BLaER1 treated with 17β-estradiol and CSF1 and Interleukin-3, amounts not matched to agents 10 nM and 100 nM (cell line): ENCODE results near the gene TNS4.
A peak's percentile ranks its signal among the peaks of the same experiment; 100 is the strongest.

Experiments used
- H3K27ac ChIP-seq, 11 experiments: shearing (Covaris generic); formaldehyde crosslinking; 2 replicates each; pipeline ENCODE4 v1.8.1; 2022
- H3K27me3 ChIP-seq, 11 experiments: shearing (Covaris generic); formaldehyde crosslinking; 2 replicates each; pipeline ENCODE4 v1.8.1; 2022
- H3K36me3 ChIP-seq, 11 experiments: shearing (Covaris generic); formaldehyde crosslinking; 2 replicates each; pipeline ENCODE4 v1.8.1; 2022
- H3K4me1 ChIP-seq, 10 experiments: shearing (Covaris generic); formaldehyde crosslinking; 2 replicates each; pipeline ENCODE4 v1.8.1; 2022
- H3K4me2 ChIP-seq, 11 experiments: shearing (Covaris generic); formaldehyde crosslinking; 2 replicates each; pipeline ENCODE4 v1.8.1; 2022
- H3K4me3 ChIP-seq, 10 experiments: shearing (Covaris generic); formaldehyde crosslinking; 2 replicates each; pipeline ENCODE4 v1.8.1; 2022
- H3K9ac ChIP-seq, 11 experiments: shearing (Covaris generic); formaldehyde crosslinking; 2 replicates each; pipeline ENCODE4 v1.8.1; 2022
- H3K9me3 ChIP-seq, 11 experiments: shearing (Covaris generic); formaldehyde crosslinking; replicated peaks in 1 of 11; 2 replicates each; pipeline ENCODE4 v1.8.1; 2022
- H4K20me1 ChIP-seq, 11 experiments: shearing (Covaris generic); formaldehyde crosslinking; 2 replicates each; pipeline ENCODE4 v1.8.1; 2022
- Cebpa-rat ChIP-seq, 11 experiments: shearing (Covaris generic); IDR thresholded peaks; 2 replicates each; pipeline ENCODE4 v1.8.1; 2022

Gene TNS4

DNA sequence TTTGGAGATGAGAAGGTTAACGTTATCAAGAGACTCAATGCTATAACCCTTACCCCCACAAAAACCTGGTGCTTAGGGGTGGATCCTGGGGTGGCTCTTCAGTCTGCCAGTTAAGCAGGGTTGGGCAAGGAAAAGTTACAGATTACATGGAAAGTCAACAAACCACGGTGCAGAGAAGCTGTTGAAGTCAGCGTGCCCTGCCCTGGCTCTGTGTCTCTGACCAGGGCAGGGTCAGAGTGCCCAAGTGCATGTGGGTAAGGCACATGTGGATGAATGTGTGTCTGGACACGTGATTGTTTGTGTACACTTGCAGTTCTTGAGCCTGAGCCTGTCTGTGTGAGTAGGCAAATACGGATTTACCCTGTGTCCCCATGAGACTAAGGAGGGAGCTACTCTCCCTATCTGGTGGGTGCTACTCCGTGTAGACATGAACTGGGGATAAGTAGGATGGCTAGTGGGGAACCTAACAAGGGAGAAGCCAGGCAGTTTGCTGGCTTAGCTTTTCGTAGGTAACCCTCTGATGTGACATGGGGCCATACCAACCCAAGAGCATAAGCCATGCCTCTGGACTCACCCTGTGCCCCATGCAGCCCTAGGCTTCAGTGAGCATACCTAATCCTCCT lies 52.7 kb downstream of the TNS4 start:
- H3K27me3 ChIP-seq, result no peaks in the 10 kb centered on the region
- no peak for TF ChIP-seq Cebpa-rat (IDR thresholded peaks at IDR 0.05)
- H3K36me3 ChIP-seq, result peaks cover 28 to 61% (median 33%) of the 10 kb centered on the region in 11 experiments
- H3K27ac ChIP-seq, result peak overlapping the region in 10 of 11 experiments; percentile 54 to 97 (median 76); a peak in 19 of 22 replicates
- H3K4me3 ChIP-seq, result peak overlapping the region in 9 of 10 experiments; percentile 12 to 93 (median 51); a peak in 15 of 20 replicates
- peaks cover 26 to 72% (median 48%) of the 10 kb centered on the region in 11 experiments; a peak in 18 of 22 replicates for H4K20me1 ChIP-seq
- H3K9me3 ChIP-seq, result no peaks in the 10 kb centered on the region
- peak overlapping the region; percentile 90 to 100 (median 96) for H3K4me2 ChIP-seq
- peak overlapping the region in 10 of 11 experiments; percentile 48 to 74 (median 67); a peak in 17 of 22 replicates for H3K9ac ChIP-seq
- peaks cover 62 to 86% (median 76%) of the 10 kb centered on the region in 10 experiments for H3K4me1 ChIP-seq

- Histone ChIP-seq H3K9ac (peak overlapping the region; percentile 35 to 74 (median 67); a peak in 18 of 22 replicates), H3K4me1 (peaks cover 62 to 86% (median 76%) of the 10 kb centered on the region in 10 experiments), H3K9me3 (no peaks in the 10 kb centered on the region), H3K4me3 (peak overlapping the region; percentile 12 to 93 (median 56); a peak in 17 of 20 replicates), H3K27ac (peak overlapping the region; percentile 30 to 97 (median 76); a peak in 21 of 22 replicates), H3K27me3 (no peaks in the 10 kb centered on the region), H3K4me2 (peak overlapping the region; percentile 90 to 100 (median 96)), H4K20me1 (peaks cover 27 to 68% (median 47%) of the 10 kb centered on the region in 11 experiments; a peak in 18 of 22 replicates), H3K36me3 (peaks cover 22 to 56% (median 28%) of the 10 kb centered on the region in 11 experiments)
- TF ChIP-seq Cebpa-rat (IDR thresholded peaks at IDR 0.05), result peak in 2 of 11 experiments; percentile 17 to 51; a peak in 1 of 22 replicates
Observed at GRCh38 chr17:40448213-40448638, 53.2 kb downstream of the TNS4 start.

DNA sequence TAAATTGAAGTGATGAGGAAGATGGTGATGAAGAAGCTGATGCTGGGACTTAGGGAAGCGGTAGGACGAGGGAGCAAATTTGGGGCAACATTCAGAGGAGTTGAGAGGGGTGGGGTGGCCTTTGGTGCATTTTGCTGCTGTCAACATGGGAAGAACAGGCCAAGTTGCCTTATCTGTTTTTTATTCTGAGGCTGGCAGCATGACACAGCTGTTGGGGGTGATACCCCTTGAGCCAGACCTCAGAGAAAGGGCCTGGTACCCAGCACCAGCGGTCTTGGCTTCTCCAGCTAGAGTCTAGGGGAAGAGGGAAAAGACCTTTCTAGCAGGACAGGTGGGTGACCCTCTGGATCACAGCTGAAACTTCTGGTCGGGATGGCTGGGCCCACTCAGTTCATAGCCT lies 53.6 kb downstream of the TNS4 start:
- H3K4me1 ChIP-seq, result peaks cover 62 to 89% (median 77%) of the 10 kb centered on the region in 10 experiments
- no peak for TF ChIP-seq Cebpa-rat (IDR thresholded peaks at IDR 0.05)
- H4K20me1 ChIP-seq, result peaks cover 27 to 63% (median 43%) of the 10 kb centered on the region in 11 experiments; a peak in 18 of 22 replicates
- peaks cover 18 to 51% (median 23%) of the 10 kb centered on the region in 11 experiments for H3K36me3 ChIP-seq
- peak overlapping the region; percentile 30 to 97 (median 76); a peak in 21 of 22 replicates for H3K27ac ChIP-seq
- H3K4me2 ChIP-seq, result peak overlapping the region; percentile 90 to 100 (median 96)
- H3K4me3 ChIP-seq, result peak overlapping the region; percentile 12 to 93 (median 56); a peak in 17 of 20 replicates
- H3K27me3 ChIP-seq, result no peaks in the 10 kb centered on the region
- peak overlapping the region; percentile 35 to 74 (median 67); a peak in 18 of 22 replicates for H3K9ac ChIP-seq
- no peaks in the 10 kb centered on the region for H3K9me3 ChIP-seq

DNA sequence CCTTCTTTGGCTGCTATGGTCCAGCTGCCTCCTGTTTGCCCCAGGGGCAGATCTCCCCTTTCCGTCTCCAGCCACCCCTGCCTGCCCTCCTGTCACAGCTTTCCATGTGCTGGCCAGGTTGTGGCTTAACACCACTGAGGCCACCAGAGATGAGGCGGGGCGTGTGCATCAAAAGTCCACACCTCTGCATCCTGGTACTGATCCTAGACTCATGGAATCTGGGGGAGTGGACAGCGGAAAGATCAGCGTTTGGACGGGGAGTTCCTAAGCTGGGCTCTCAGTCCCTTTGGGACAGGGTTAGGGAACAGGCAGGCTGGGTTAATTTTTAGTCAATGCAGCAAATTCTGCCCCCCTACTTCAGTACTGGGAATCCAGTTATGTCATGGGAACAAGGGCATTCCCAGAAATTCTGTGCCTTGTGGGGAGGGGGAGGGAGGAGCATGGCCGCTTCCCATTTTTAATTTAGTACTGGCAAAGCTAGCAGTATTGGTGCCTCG lies 54.2 kb downstream of the TNS4 start:
- Histone ChIP-seq H3K27me3 (no peaks in the 10 kb centered on the region), H3K36me3 (peaks cover 12 to 45% (median 17%) of the 10 kb centered on the region in 11 experiments; a peak in 21 of 22 replicates), H4K20me1 (peaks cover 25 to 57% (median 37%) of the 10 kb centered on the region in 11 experiments; a peak in 18 of 22 replicates), H3K4me2 (peak overlapping the region; percentile 90 to 100 (median 96)), H3K4me1 (peaks cover 69 to 89% (median 79%) of the 10 kb centered on the region in 10 experiments), H3K9me3 (no peaks in the 10 kb centered on the region), H3K4me3 (peak overlapping the region; percentile 12 to 93 (median 56); a peak in 16 of 20 replicates), H3K9ac (peak overlapping the region; percentile 48 to 74 (median 67); a peak in 20 of 22 replicates), H3K27ac (peak overlapping the region; percentile 6 to 97 (median 76); a peak in 20 of 22 replicates)
- no peak for TF ChIP-seq Cebpa-rat (IDR thresholded peaks at IDR 0.05)

- TF ChIP-seq Cebpa-rat (IDR thresholded peaks at IDR 0.05), result no peak
- peaks cover 12 to 44% (median 31%) of the 10 kb centered on the region in 11 experiments; a peak in 15 of 22 replicates for H4K20me1 ChIP-seq
- H3K27ac ChIP-seq, result peak overlapping the region in 10 of 11 experiments; percentile 87 to 97 (median 96); a peak in 20 of 22 replicates
- H3K36me3 ChIP-seq, result peaks cover 0 to 33% (median 5%) of the 10 kb centered on the region in 11 experiments; a peak in 15 of 22 replicates
- H3K4me1 ChIP-seq, result peaks cover 71 to 88% (median 79%) of the 10 kb centered on the region in 10 experiments
- no peaks in the 10 kb centered on the region for H3K27me3 ChIP-seq
- peak overlapping the region; percentile 90 to 100 (median 96) for H3K4me2 ChIP-seq
- peak overlapping the region; percentile 63 to 93 (median 82) for H3K4me3 ChIP-seq
- no peaks in the 10 kb centered on the region for H3K9me3 ChIP-seq
- peak overlapping the region; percentile 90 to 98 (median 96); a peak in 21 of 22 replicates for H3K9ac ChIP-seq
Observed at GRCh38 chr17:40445751-40446468, 55.5 kb downstream of the TNS4 start.

GRCh38 chr17:40443988-40444899 lies 57.2 kb downstream of the TNS4 start:
- Histone ChIP-seq H3K9ac (peak overlapping the region; percentile 90 to 98 (median 96)), H4K20me1 (peaks cover 0 to 31% (median 18%) of the 10 kb centered on the region in 11 experiments; a peak in 11 of 22 replicates), H3K4me1 (peaks cover 59 to 77% (median 68%) of the 10 kb centered on the region in 10 experiments), H3K4me2 (peak overlapping the region; percentile 90 to 100 (median 96)), H3K36me3 (peaks cover 0 to 19% (median 0%) of the 10 kb centered on the region in 11 experiments; a peak in 6 of 22 replicates), H3K9me3 (no peaks in the 10 kb centered on the region), H3K27me3 (no peaks in the 10 kb centered on the region), H3K4me3 (peak overlapping the region; percentile 63 to 93 (median 82)), H3K27ac (peak overlapping the region; percentile 87 to 97 (median 96))
- TF ChIP-seq Cebpa-rat (IDR thresholded peaks at IDR 0.05), result no peak

DNA sequence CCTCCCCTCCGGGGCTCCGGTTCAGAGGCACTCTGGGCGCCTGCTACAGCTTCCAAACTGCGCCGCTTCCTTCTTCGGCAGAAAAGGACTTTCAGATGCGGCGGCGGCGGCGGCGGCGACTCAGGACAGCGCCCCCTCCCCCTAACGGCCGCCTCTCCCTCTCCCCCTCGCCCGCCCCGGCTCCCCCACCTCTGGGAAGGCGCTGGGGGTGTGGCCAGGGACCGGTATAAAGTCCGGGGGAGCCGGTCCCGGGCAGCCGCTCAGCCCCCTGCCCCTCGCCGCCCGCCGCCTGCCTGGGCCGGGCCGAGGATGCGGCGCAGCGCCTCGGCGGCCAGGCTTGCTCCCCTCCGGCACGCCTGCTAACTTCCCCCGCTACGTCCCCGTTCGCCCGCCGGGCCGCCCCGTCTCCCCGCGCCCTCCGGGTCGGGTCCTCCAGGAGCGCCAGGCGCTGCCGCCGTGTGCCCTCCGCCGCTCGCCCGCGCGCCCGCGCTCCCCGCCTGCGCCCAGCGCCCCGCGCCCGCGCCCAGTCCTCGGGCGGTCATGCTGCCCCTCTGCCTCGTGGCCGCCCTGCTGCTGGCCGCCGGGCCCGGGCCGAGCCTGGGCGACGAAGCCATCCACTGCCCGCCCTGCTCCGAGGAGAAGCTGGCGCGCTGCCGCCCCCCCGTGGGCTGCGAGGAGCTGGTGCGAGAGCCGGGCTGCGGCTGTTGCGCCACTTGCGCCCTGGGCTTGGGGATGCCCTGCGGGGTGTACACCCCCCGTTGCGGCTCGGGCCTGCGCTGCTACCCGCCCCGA lies 58.0 kb downstream of the TNS4 start, which contains the start of gene IGFBP4:
Gene IGFBP4 (plus strand): TSS at position 255 of the 792 bp plus-strand sequence. CDS start 286 bp downstream, at position 541.
- Histone ChIP-seq H4K20me1 (peaks cover 0 to 22% (median 11%) of the 10 kb centered on the region in 11 experiments; a peak in 11 of 22 replicates), H3K9me3 (no peaks in the 10 kb centered on the region), H3K4me2 (peak within 1 kb of the TSS; percentile 90 to 100 (median 96)), H3K27me3 (no peaks in the 10 kb centered on the region), H3K4me1 (peaks cover 50 to 72% (median 63%) of the 10 kb centered on the region in 10 experiments), H3K36me3 (peaks cover 0 to 12% (median 0%) of the 10 kb centered on the region in 11 experiments; a peak in 4 of 22 replicates), H3K9ac (peak within 1 kb of the TSS; percentile 90 to 98 (median 96)), H3K27ac (peak within 1 kb of the TSS; percentile 87 to 97 (median 96)), H3K4me3 (peak within 1 kb of the TSS; percentile 63 to 93 (median 82))
- peak in 1 of 11 experiments; percentile 46; a peak in 3 of 22 replicates for TF ChIP-seq Cebpa-rat (IDR thresholded peaks at IDR 0.05)
